Stimulated activated memory B cell treated with anti-CD40 and anti-IgM and Interleukin-4, amounts not matched to agents 10 μg/mL and 1 μg/mL and 100 μg/mL, for 72 hours (primary cell): ENCODE results near the gene LRRC63.

ENCODE experiments used
- ATAC-seq: fragments of 150-1000 bp; cut with Tn5 transposase; 2 replicates; pipeline ENCODE4 v1.10.0; 2021
- H3K27ac Mint-ChIP-seq: one replicate; pipeline ENCODE4 v1.8.0; 2022; ENCODE audit warnings: mild to moderate bottlenecking, mixed read lengths
- H3K27me3 Mint-ChIP-seq: one replicate; pipeline ENCODE4 v1.8.0; 2022; ENCODE audit warnings: mixed read lengths
- H3K36me3 Mint-ChIP-seq: one replicate; pipeline ENCODE4 v1.8.0; 2022; ENCODE audit warnings: mixed read lengths
- H3K4me1 Mint-ChIP-seq: one replicate; pipeline ENCODE4 v1.8.0; 2022; ENCODE audit warnings: mixed read lengths
- H3K4me3 Mint-ChIP-seq: one replicate; pipeline ENCODE4 v1.8.0; 2022; ENCODE audit warnings: mild to moderate bottlenecking, moderate library complexity, mixed read lengths
- H3K9me3 Mint-ChIP-seq: one replicate; pipeline ENCODE4 v1.8.0; 2022; ENCODE audit warnings: mixed read lengths

LRRC63 gene

DNA sequence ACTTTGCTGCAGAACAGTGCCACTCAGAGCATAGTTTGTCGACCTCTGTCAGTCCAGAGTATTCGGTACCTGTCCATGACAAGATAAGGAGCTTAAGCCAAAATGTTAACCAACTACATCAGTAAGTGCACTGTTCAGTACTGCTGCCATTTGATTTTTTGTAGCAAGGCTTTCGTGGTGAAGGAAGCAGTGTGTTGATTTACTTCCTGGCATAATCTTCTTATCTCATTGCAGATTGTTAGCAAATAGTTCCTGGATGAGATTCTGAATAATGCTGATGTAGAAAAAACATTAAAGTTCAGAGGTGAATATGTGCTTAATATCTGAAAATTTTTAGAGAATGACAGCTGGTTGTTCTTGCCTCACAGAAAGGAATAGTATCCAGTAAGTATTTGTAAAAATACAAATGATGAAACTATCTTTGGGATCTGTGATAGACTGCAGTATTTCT, 85.7 kb downstream of the LRRC63 start:
- Mint-ChIP-seq H3K4me3 (no peak overlapping the region), H3K27me3 (peaks cover 22% of the 10 kb centered on the region), H3K4me1 (peaks cover 15% of the 10 kb centered on the region), H3K9me3 (peaks cover 6% of the 10 kb centered on the region), H3K36me3 (no peaks in the 10 kb centered on the region), H3K27ac (no peak overlapping the region)
- no peak for ATAC-seq

DNA sequence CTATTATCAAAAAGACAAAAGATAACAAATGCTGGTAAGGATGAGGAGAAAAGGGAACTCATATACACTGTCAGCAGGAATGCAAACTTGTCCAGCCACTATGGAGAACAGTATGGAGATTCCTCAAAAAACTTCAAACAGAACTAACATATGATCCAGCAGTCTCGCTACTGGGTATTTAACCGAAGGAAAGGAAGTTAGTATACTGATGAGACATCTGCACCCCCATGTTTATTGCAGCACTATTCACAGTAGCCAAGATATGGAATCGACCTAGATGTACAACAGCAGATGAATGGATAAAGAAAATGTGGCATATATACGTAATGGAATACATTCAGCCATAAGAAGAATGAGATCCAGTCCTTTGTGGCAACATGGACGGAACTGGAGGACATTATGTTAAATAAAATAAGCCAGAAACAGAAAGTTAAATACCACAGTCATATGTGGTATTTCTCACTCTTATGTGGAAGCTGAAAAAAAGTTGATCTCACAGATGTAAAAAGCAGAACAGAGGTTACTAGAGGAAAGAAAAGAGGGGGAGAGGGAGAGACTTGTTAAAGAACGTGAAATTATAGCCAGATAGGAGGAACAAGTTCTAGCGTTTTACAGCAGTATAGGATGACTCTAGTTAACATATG, 92.1 kb downstream of the LRRC63 start:
- Mint-ChIP-seq H3K9me3 (peaks cover 8% of the 10 kb centered on the region), H3K4me3 (no peak overlapping the region), H3K4me1 (no peaks in the 10 kb centered on the region), H3K36me3 (no peaks in the 10 kb centered on the region), H3K27ac (no peak overlapping the region), H3K27me3 (peaks cover 28% of the 10 kb centered on the region)
- peak; percentile 43 for ATAC-seq

DNA sequence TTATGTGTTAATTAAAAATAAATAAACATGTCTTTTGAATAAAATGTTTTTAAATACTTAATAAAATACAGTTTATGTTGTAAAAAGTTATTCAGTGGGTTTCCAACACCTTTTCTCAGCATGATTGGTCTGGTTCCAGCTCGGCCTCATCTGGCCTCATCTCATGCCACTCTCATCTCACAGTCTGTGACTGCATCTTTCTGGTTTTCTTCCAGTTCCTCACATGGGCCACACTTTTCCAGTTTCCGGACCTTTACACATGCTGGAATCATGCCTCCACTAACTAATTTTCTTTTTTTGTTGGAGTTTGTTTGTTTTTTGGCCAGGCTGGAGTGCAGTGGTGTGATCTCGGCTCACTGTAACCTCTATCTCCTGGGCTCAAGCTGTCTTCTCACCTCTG, 92.8 kb downstream of the LRRC63 start:
- no peak for ATAC-seq
- Mint-ChIP-seq H3K4me3 (no peak overlapping the region), H3K4me1 (no peaks in the 10 kb centered on the region), H3K27me3 (peaks cover 28% of the 10 kb centered on the region), H3K9me3 (peaks cover 12% of the 10 kb centered on the region), H3K36me3 (peaks cover 4% of the 10 kb centered on the region), H3K27ac (no peak overlapping the region)

DNA sequence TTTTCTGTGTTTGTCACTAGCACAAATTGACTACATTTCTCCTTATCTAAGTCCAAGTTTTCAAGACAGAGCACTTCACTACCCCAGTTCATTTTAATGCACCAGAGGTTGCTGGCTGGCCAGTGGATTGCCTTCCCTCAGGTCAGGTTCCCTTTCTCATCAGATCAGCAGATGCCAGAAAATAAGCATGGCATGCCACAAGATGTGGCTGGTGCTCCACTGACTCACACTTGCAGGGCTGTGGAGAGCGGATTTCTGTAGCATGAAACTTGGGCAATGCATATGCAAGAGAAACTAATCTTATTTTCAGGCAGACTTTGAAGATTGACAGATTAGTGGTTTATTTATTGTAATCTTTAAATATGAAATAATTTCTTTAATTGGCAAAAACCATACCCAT, 95.8 kb downstream of the LRRC63 start:
- no peak for ATAC-seq
- Mint-ChIP-seq H3K9me3 (peaks cover 14% of the 10 kb centered on the region), H3K36me3 (peaks cover 17% of the 10 kb centered on the region), H3K4me3 (no peak overlapping the region), H3K27ac (no peak overlapping the region), H3K4me1 (no peaks in the 10 kb centered on the region), H3K27me3 (peaks cover 32% of the 10 kb centered on the region)

DNA sequence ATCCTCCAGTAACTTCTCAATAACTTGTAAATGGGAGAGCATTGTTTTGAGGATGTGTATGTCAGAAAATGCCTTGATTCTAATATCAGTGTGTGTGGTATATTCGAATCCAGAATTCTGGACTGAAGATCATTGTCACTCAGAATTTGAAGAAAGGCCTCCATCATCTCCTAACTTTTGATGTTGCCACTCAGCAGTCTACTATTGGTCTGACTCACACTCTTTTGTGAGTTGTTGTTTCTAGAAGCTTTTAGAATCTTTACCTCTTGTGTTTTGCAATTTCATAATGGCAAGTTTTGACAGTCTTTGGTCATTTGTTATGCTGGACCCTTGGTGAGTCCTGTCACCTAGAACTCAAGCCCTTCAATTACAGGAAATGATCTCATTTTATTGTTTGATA, 98.3 kb downstream of the LRRC63 start:
- Mint-ChIP-seq H3K36me3 (peaks cover 17% of the 10 kb centered on the region), H3K27me3 (peaks cover 27% of the 10 kb centered on the region), H3K4me3 (no peak overlapping the region), H3K27ac (no peak overlapping the region), H3K4me1 (peaks cover 6% of the 10 kb centered on the region), H3K9me3 (peaks cover 17% of the 10 kb centered on the region)
- ATAC-seq: no peak

DNA sequence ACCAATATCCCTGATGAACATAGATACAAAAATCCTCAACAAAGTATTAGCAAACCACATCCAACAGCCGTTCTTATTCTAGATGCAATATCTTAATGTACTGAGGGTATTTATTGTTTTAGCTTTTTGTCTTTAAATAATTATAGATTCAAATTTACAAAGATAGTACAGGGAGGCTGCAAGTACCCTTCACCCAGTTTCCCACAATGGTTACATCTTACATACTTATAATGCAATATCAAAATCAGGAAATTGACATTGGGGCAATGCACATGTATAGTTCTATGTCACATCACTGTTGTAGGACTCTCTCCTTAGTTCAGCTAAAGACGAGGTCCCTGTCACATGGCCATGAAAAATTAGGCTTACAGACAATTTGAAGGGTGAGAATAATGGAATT, 99.5 kb downstream of the LRRC63 start:
- Mint-ChIP-seq H3K9me3 (peaks cover 17% of the 10 kb centered on the region), H3K4me3 (no peak overlapping the region), H3K27ac (no peak overlapping the region), H3K4me1 (peaks cover 6% of the 10 kb centered on the region), H3K27me3 (peaks cover 27% of the 10 kb centered on the region), H3K36me3 (peaks cover 17% of the 10 kb centered on the region)
- ATAC-seq: no peak

DNA sequence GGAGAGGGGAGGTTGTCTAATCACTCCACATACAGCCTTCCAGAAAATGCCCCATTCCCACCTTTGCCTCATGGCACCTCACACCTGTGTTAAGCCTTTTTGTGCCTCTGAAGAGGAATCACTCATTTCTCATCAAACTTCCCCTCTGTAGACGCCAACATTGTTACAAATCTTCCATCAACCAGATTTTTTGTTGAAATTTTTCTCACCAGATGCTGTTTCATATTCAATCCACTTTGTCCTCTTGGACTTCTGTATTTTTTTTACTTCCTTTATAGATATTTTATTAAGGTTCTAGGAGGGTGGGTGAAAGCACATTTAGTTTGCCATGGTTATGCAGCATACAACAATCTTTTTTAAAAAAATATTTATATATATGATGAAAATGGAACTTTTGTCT, 101.3 kb downstream of the LRRC63 start:
- Mint-ChIP-seq H3K36me3 (peaks cover 17% of the 10 kb centered on the region), H3K27ac (no peak overlapping the region), H3K4me3 (no peak overlapping the region), H3K9me3 (peaks cover 17% of the 10 kb centered on the region), H3K27me3 (peaks cover 27% of the 10 kb centered on the region), H3K4me1 (peaks cover 6% of the 10 kb centered on the region)
- no peak for ATAC-seq

DNA sequence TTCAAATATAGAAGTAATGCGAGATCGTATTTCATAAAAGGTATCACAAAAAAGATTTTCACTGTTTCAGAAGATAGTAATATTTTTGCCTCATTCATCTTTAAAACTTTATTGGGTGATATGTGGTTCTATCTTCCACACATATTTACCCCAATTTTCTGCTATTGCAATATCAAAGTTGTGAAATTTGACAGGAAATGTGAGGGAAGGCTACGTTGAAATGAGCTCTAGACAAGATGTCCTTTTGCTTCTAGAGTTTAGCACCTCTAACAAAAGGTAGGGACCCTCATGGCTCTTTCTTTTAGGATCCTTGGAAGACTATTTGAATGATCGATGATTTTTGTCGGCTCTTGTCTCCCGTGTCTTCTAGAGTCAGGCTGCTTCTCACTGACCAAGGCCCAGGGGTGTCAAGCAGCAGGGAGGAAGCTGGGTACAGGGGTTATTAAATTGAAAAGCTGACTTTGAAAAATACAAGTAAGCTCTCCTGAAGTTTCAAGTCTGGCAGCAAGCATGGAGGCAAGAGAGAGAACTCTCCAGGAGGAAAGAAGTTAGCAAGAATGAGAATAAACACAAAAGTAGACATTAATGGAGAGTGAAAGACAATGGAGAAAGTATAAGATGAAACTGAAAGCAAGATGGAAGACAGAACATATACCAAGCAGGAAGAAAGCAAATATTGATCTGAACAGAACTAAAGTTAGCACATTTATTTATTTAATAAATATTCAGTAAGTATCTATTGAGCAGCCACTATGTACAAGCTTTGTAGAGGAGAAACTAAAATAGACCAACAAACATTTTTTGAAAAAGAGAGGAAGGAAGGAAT, 101.9 kb downstream of the LRRC63 start:
- ATAC-seq: no peak

DNA sequence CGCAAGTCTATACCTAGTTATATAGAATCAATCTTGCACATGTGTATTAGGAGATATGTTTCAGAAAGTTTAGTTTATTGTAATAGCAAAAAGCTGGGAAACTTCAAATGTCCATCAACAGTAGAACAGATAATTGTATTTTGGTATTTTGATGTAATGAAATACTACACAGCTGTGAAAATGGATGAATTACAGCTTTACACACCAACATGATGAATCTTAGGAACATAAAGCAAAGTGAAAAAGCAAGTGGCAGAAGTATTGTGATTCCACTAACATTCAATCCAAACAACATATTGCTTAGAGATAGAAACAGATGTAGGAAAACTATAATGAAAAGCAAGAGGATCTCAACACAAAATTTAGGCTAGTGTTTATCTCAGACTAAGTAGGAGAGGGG, 102.9 kb downstream of the LRRC63 start:
- H3K9me3 Mint-ChIP-seq: peaks cover 13% of the 10 kb centered on the region
- no peak for ATAC-seq
- no peak overlapping the region for H3K27ac Mint-ChIP-seq
- peaks cover 14% of the 10 kb centered on the region for H3K4me1 Mint-ChIP-seq
- H3K27me3 Mint-ChIP-seq: peaks cover 12% of the 10 kb centered on the region
- H3K36me3 Mint-ChIP-seq: peaks cover 13% of the 10 kb centered on the region
- no peak overlapping the region for H3K4me3 Mint-ChIP-seq

More for the DNA sequence above, 101.9 kb downstream of the LRRC63 start:
- no peak overlapping the region for H3K4me3 Mint-ChIP-seq
- peaks cover 17% of the 10 kb centered on the region for H3K9me3 Mint-ChIP-seq
- H3K4me1 Mint-ChIP-seq: peaks cover 8% of the 10 kb centered on the region
- no peak overlapping the region for H3K27ac Mint-ChIP-seq
- H3K36me3 Mint-ChIP-seq: peaks cover 17% of the 10 kb centered on the region
- peaks cover 21% of the 10 kb centered on the region for H3K27me3 Mint-ChIP-seq

DNA sequence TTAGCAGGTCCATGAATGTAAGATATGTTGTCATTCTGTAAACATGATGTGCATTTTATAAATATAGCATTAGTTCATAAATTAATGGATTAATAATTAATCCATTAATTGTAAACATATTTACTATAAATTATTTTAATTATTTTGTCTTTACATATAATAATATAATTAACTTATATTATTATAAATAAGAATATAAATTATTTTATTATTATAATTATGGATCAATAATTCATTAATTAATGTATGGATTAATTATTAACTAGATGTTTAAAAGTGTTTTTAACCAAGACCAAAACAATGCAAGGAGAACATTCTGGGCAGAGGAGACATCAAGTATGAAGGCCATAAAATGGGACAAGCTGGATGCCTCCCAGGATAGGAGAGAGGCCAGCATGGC, 103.3 kb downstream of the LRRC63 start:
- H3K27ac Mint-ChIP-seq: no peak overlapping the region

DNA sequence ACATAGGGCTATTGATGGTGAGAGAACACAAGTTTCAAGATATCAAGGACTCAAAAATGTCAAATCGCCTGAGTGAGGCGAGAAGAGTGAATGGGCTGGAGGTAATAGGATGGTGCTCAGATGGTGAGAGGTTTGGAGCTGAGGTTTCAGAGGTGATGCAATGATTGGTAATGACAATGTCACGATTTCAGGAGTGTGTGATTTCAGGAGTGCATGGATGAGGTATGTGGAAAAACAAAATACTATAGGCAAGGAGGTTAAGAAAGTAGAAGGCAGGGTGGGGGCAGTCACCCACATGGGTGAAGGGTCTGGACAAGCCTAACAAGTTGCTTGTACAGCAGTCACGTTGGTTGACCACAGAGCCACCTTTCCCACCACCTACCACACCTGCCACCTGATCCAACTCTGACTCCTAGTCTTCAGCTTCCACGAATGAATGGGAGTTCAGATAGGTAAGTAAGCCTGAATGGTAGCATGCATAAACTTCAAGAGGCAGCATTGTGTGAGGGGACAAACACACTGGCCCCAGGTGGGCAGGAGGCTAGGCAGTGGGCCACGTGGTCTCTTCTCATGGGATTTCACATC, 103.9 kb downstream of the LRRC63 start:
- no peak for ATAC-seq
- Mint-ChIP-seq H3K4me1 (peaks cover 16% of the 10 kb centered on the region), H3K4me3 (no peak overlapping the region), H3K27me3 (peaks cover 2% of the 10 kb centered on the region), H3K27ac (no peak overlapping the region), H3K9me3 (peaks cover 4% of the 10 kb centered on the region), H3K36me3 (peaks cover 3% of the 10 kb centered on the region)

More for the DNA sequence above, 103.3 kb downstream of the LRRC63 start:
- Mint-ChIP-seq H3K27me3 (peaks cover 8% of the 10 kb centered on the region), H3K4me3 (no peak overlapping the region), H3K4me1 (peaks cover 14% of the 10 kb centered on the region), H3K9me3 (peaks cover 8% of the 10 kb centered on the region), H3K36me3 (peaks cover 8% of the 10 kb centered on the region)
- ATAC-seq: no peak

DNA sequence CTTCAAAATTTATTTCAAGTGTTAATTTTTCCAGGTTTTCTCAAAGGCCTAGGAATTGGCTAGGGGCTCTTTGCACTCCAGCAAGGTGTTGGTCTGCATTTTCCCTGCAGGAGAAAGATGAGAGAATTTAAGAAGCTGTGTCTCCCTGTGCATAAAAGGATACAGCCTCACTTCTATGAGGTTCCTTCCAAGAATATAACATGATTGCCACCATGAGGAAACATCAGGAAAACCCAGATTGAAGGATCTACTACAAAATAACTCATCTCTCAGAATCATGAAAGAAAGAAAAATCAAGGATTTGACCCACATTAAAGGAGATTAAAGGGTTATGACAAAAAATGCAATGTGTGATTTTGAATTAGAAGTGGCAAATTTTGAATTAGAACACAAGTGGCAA, 105.4 kb downstream of the LRRC63 start:
- Mint-ChIP-seq H3K27me3 (no peaks in the 10 kb centered on the region), H3K4me1 (peaks cover 20% of the 10 kb centered on the region), H3K27ac (no peak overlapping the region), H3K4me3 (no peak overlapping the region), H3K36me3 (no peaks in the 10 kb centered on the region), H3K9me3 (peaks cover 4% of the 10 kb centered on the region)
- ATAC-seq: no peak

DNA sequence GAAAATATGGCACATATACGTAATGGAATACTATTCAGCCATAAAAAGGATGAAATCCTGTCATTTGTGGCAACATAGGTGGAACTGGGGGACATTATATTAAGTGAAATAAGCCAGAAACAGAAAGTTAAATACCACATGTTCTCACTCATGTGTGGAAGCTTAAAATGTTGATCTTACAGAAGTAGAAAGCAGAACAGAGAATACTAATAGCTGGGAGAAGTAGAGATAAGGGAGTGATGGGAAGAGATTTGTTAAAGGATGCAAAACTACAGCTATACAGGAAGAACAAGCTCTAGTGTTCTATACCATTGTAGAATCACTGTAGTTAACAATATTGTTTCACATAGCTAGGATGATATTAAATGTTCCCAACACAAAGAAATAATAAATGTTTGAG, 107.3 kb downstream of the LRRC63 start:
- no peak for ATAC-seq
- H3K27ac Mint-ChIP-seq: no peak overlapping the region
- H3K36me3 Mint-ChIP-seq: no peaks in the 10 kb centered on the region
- H3K4me3 Mint-ChIP-seq: no peak overlapping the region
- peaks cover 15% of the 10 kb centered on the region for H3K4me1 Mint-ChIP-seq
- H3K27me3 Mint-ChIP-seq: no peaks in the 10 kb centered on the region
- peaks cover under 1% of the 10 kb centered on the region for H3K9me3 Mint-ChIP-seq

DNA sequence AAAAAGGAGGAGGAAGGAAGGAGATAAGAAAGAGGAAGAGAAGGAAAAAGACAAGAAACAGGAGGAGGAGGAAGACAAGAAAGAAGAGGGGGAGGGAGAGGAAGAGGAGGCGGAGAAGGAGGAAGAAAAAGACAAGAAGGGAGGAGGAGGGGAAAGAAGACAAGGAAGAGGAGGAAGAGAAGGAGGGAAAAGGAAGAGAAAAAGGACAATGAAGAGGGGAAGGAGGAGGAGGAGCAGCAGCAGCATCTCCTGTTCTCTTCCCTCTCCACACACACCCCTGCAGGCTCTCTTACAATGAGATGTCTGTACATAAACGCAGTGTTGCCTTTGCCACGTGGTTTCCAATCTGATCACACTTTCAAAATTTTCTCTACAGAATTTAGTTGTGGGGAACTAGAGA, 108.7 kb downstream of the LRRC63 start:
- Mint-ChIP-seq H3K27ac (no peak overlapping the region), H3K27me3 (no peaks in the 10 kb centered on the region), H3K36me3 (no peaks in the 10 kb centered on the region), H3K9me3 (no peaks in the 10 kb centered on the region), H3K4me1 (peaks cover 14% of the 10 kb centered on the region), H3K4me3 (no peak overlapping the region)
- no peak for ATAC-seq

DNA sequence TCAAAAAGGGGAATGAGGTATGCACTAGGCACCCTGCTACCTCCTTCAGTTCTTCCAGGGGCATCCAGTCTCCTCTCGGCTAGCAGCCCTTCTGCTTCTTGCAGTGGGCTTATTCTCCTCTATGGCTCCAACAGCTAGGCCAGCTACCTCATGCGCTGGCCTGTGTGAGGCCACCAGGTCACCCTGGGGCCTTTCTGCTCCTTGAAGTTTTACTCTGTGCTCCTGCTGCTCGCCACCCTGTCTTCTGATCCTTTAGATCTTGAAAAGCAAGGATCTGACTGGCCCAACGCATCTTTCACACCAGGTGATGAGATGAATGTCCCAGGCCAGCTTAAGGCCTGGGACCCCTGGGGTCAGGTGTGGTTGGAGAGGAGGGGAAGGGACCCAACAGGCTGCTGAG, 109.1 kb downstream of the LRRC63 start:
- no peaks in the 10 kb centered on the region for H3K36me3 Mint-ChIP-seq
- H3K4me3 Mint-ChIP-seq: no peak overlapping the region
- H3K4me1 Mint-ChIP-seq: peaks cover 14% of the 10 kb centered on the region
- no peaks in the 10 kb centered on the region for H3K9me3 Mint-ChIP-seq
- H3K27ac Mint-ChIP-seq: no peak overlapping the region
- no peaks in the 10 kb centered on the region for H3K27me3 Mint-ChIP-seq
- no peak for ATAC-seq
